Measurements from ENCODE around the gene ELFN1. TPM values are rescaled to one million over a fixed set of nuclear protein-coding genes. Genes with fewer than 3 reads are reported as not detected.
A peak's percentile ranks its signal among the peaks of the same experiment; 100 is the strongest.

The ELFN1 gene
- total RNA-seq (2014; rRNA removed) = 0.69 and 0.75 TPM in 2 replicates
- percentile 11 among the genes with signal in this experiment for Bru-seq, nascent RNA
- percentile 11 among the genes with signal in this experiment for BruChase-seq, experiment 1, labeled RNA remaining after a 6-hour chase
- BruChase-seq, experiment 2, labeled RNA remaining after a 2-hour chase = percentile 8 among the genes with signal in this experiment
- long read RNA-seq, partial matches to known transcripts = 0 of 10 reads
- long read RNA-seq, other reads (novel, unspliced or antisense) = 10 of 10 reads

DNA sequence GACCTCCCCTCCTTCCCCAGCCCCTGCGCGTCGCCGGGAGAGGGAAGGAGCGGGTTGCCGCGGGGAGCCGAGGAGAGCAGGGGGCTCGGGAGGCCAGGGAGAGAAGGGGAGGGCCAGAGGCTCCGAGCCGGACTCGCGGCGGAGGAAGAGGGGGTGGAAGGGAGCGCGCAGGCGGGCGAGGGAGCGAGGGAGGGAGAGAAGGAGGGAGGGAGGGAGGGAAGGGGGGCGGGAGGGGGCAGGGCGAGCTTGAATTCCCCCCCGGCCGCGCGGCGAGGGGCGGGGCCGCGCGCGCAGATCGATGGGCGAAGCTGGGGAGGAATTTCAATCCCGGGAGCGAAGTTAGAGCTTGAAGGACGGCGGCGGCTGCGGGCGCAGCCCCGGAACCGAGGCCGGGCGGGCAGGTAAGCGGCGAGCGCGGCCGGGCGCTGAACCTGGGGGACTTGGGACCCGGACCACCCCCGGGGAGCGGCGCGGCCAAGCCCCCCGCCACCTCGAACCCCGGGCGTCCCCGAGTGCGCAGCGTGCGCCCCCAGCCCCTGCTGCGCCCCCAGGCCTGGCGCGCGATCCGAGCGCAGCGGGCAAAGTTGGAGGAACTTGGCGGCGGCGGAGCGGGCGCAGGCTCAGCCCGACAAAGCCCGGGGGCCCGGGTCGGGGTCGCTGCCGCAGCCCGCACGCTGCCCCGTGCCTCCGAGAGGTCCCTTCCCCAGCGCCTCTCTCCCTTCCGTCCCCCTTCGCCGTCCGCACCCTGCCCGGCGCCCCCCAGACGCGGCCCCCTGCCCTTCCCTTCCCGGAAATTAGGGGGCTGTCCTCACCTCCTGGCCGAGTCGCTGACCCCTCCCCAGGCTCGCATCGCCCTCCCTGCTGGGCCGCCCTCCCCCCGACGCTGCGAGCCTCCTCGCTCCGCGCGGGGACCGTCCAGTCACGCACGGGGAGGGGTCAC lies at the start of gene ELFN1:
ELFN1 (plus strand) TSS at position 324 of the 940 bp plus-strand sequence. CDS start 74,320 bp downstream, outside the sequence.
- Histone ChIP-seq H4K20me1 (ENCODE audit: low read length) (no peaks in the 10 kb centered on the region), H3K27me3 (ENCODE audit: low read length) (peaks cover 60% of the 10 kb centered on the region), H3K9me3 (ENCODE audit: low read length) (no peaks in the 10 kb centered on the region), H3K4me3 (ENCODE audit: low read length) (no peak within 1 kb of the TSS), H3K4me2 (ENCODE audit: low read length) (no peak within 1 kb of the TSS), H3K36me3 (ENCODE audit: low read depth, low read length) (no peaks in the 10 kb centered on the region), H3F3A (ENCODE audit: low read length, unreplicated experiment) (no peaks in the 10 kb centered on the region), H3K9ac (ENCODE audit: low read length) (no peak within 1 kb of the TSS), H3K27ac (ENCODE audit: low read length) (no peak within 1 kb of the TSS), H3K9me2 (replicated peaks; ENCODE audit: low read length) (no peaks in the 10 kb centered on the region), H3K79me2 (ENCODE audit: low read length) (no peaks in the 10 kb centered on the region), H2AFZ (ENCODE audit: low read length) (no peak within 1 kb of the TSS), H3K4me1 (ENCODE audit: insufficient read depth, low read length) (0 out of 2 replicates have a peak, but pooled peaks cover 5% of the 10 kb centered on the region)
- no peak for ATAC-seq
- TF ChIP-seq, protein P1, sequence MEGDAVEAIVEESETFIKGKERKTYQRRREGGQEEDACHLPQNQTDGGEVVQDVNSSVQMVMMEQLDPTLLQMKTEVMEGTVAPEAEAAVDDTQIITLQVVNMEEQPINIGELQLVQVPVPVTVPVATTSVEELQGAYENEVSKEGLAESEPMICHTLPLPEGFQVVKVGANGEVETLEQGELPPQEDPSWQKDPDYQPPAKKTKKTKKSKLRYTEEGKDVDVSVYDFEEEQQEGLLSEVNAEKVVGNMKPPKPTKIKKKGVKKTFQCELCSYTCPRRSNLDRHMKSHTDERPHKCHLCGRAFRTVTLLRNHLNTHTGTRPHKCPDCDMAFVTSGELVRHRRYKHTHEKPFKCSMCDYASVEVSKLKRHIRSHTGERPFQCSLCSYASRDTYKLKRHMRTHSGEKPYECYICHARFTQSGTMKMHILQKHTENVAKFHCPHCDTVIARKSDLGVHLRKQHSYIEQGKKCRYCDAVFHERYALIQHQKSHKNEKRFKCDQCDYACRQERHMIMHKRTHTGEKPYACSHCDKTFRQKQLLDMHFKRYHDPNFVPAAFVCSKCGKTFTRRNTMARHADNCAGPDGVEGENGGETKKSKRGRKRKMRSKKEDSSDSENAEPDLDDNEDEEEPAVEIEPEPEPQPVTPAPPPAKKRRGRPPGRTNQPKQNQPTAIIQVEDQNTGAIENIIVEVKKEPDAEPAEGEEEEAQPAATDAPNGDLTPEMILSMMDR (conservative IDR thresholded peaks at IDR 0.05; ENCODE audit: low read depth, low read length) = no peak
- TF ChIP-seq EZH2 (IDR thresholded peaks at IDR 0.05; ENCODE audit: low read length, unreplicated experiment) (no peak), EZH2phosphoT487 (IDR thresholded peaks at IDR 0.05; ENCODE audit: borderline replicate concordance, low read length) (no peak)
- intact Hi-C loops (cut with micrococcal nuclease) = loop anchor here (10.0 kb wide), 1 partner anchor 85 kb away; no protein-coding TSS in a partner anchor
- BruUV-seq (replicated peaks) = no TSS peak
- CTCF ChIA-PET = no interaction called here
- POLR2A ChIA-PET (ENCODE audit: unreplicated experiment) = no interaction called here
- DNase-seq = no peak

DNA sequence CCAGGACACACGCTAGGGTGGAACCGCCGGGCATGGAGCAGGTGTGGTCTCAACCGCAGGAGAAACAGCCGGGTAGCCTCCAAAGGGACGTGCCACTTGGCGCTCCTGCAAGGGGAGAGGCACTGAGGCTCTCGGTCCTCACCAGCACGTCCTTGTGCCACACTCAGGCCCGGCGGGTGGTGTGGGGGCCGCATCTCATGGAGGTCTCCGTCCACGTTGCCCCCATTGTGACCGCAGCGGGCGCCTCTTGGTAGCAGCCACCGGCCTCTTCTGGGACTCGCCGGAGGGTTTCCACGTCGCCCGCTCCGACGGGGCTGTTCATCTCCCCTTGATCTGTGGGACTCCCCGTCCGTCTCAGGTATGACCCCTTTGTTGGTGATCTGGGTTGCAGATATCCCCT lies 49.2 kb upstream of the ELFN1 start:
- H3K36me3 ChIP-seq (ENCODE audit: low read depth, low read length) = no peaks in the 10 kb centered on the region
- no peaks in the 10 kb centered on the region for H3K9me3 ChIP-seq (ENCODE audit: low read length)
- no peak overlapping the region for H3K27ac ChIP-seq (ENCODE audit: low read length)
- no peaks in the 10 kb centered on the region for H3K27me3 ChIP-seq (ENCODE audit: low read length)
- ChIA-PET CTCF (no interaction called here), POLR2A (ENCODE audit: unreplicated experiment) (no interaction called here)
- DNase-seq = no peak
- no peak for TF ChIP-seq EZH2phosphoT487 (IDR thresholded peaks at IDR 0.05; ENCODE audit: borderline replicate concordance, low read length)
- TF ChIP-seq EZH2 (IDR thresholded peaks at IDR 0.05; ENCODE audit: low read length, unreplicated experiment) = no peak
- TF ChIP-seq, protein P1 (conservative IDR thresholded peaks at IDR 0.05; ENCODE audit: low read depth, low read length) = no peak
- no peaks in the 10 kb centered on the region for H3F3A ChIP-seq (ENCODE audit: low read length, unreplicated experiment)
- H4K20me1 ChIP-seq (ENCODE audit: low read length) = no peaks in the 10 kb centered on the region
- no TSS peak for BruUV-seq (replicated peaks)
- H3K4me2 ChIP-seq (ENCODE audit: low read length) = no peak overlapping the region
- H3K79me2 ChIP-seq (ENCODE audit: low read length) = no peaks in the 10 kb centered on the region
- no peak overlapping the region for H3K4me3 ChIP-seq (ENCODE audit: low read length)
- no peak overlapping the region for H3K9ac ChIP-seq (ENCODE audit: low read length)
- H3K4me1 ChIP-seq (ENCODE audit: insufficient read depth, low read length) = no peaks in the 10 kb centered on the region
- ATAC-seq = no peak
- intact Hi-C loops (cut with micrococcal nuclease) = no loop called here
- H2AFZ ChIP-seq (ENCODE audit: low read length) = no peak overlapping the region
- no peaks in the 10 kb centered on the region for H3K9me2 ChIP-seq (replicated peaks; ENCODE audit: low read length)
